ENCODE measurements around the gene TIMM22.

The TIMM22 gene

GRCh38 chr17:1001640-1002411 is 4.9 kb downstream of the TIMM22 start:
- no peak for DNase-seq (ENCODE audit: low read depth, low spot score)

- no peak for DNase-seq (ENCODE audit: low read depth, low spot score)
Observed at GRCh38 chr17:1002412-1002753, 5.5 kb downstream of the TIMM22 start.

GRCh38 chr17:1002771-1003555 is 6.0 kb downstream of the TIMM22 start:
- no peak for DNase-seq (ENCODE audit: low read depth, low spot score)

- DNase-seq (ENCODE audit: low read depth, low spot score) = no peak
Observed at GRCh38 chr17:1003633-1003971, 6.7 kb downstream of the TIMM22 start.

GRCh38 chr17:1003972-1004768 is 7.2 kb downstream of the TIMM22 start:
- DNase-seq (ENCODE audit: low read depth, low spot score) = no peak

- no peak for DNase-seq (ENCODE audit: low read depth, low spot score)
Observed at GRCh38 chr17:1004769-1005295, 7.9 kb downstream of the TIMM22 start.

GRCh38 chr17:1005361-1005946 is 8.5 kb downstream of the TIMM22 start:
- no peak for DNase-seq (ENCODE audit: low read depth, low spot score)

GRCh38 chr17:1006054-1006453 is 9.1 kb downstream of the TIMM22 start:
- DNase-seq (ENCODE audit: low read depth, low spot score) = no peak

GRCh38 chr17:1007310-1008007 is 10.5 kb downstream of the TIMM22 start:
- no peak for DNase-seq (ENCODE audit: low read depth, low spot score)

- DNase-seq (ENCODE audit: low read depth, low spot score) = no peak
Observed at GRCh38 chr17:1008008-1008761, 11.3 kb downstream of the TIMM22 start.

GRCh38 chr17:1009229-1010085 is 12.5 kb downstream of the TIMM22 start:
- DNase-seq (ENCODE audit: low read depth, low spot score) = no peak

GRCh38 chr17:1010086-1010450 is 13.1 kb downstream of the TIMM22 start:
- no peak for DNase-seq (ENCODE audit: low read depth, low spot score)

GRCh38 chr17:1010586-1010985 is 13.7 kb downstream of the TIMM22 start:
- no peak for DNase-seq (ENCODE audit: low read depth, low spot score)

GRCh38 chr17:1011138-1011537 is 14.2 kb downstream of the TIMM22 start:
- no peak for DNase-seq (ENCODE audit: low read depth, low spot score)

- no peak for DNase-seq (ENCODE audit: low read depth, low spot score)
Observed at GRCh38 chr17:1011760-1012735, 15.1 kb downstream of the TIMM22 start.

- no peak for DNase-seq (ENCODE audit: low read depth, low spot score)
Observed at GRCh38 chr17:1012823-1013728, 16.1 kb downstream of the TIMM22 start.

- no peak for DNase-seq (ENCODE audit: low read depth, low spot score)
Observed at GRCh38 chr17:1013729-1014090, 16.8 kb downstream of the TIMM22 start.
